ENCODE data around the gene SNRPB.

SNRPB gene

DNA sequence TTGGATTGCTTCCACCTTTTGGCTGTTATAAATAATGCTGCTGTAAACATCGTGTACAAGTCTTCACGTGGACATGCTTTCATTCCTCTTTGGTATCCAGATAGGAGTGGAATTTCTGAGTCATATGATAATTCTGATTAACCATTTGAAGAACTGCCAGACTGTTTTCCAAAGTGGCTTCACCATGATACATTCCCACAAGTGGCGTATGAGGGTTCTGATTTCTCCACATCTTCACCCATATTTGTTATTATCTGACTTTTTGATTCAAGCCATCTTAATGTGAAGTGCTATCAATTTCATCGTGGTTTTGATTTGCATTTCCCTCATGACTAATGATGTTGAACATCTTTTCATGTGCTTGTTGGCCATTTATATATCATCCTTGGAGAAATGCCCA, 2.9 kb upstream of the SNRPB start:
- DNase-seq: no peak

DNA sequence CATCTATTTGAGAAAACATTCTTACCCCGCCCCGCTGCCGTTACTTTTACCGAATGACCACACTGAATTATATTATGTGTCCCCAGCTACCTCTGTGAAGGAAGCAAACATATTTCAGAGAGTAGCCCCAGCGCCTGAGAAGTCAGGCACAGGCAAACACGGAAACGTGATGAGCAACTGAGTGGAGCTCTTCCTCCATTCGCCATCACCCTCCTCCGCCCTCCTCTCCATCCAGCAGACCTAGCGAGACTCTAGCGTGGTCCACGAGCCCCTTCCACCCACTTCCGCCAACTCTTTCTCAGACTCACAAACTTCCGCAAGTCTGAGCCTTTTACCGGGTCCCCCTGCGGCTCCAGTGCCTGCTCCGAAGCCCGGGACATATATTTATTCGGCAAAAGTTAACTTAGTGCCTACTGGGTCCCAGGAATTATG, 582 bp downstream of the SNRPB start:
- DNase-seq: peak; percentile 49 to 61

DNA sequence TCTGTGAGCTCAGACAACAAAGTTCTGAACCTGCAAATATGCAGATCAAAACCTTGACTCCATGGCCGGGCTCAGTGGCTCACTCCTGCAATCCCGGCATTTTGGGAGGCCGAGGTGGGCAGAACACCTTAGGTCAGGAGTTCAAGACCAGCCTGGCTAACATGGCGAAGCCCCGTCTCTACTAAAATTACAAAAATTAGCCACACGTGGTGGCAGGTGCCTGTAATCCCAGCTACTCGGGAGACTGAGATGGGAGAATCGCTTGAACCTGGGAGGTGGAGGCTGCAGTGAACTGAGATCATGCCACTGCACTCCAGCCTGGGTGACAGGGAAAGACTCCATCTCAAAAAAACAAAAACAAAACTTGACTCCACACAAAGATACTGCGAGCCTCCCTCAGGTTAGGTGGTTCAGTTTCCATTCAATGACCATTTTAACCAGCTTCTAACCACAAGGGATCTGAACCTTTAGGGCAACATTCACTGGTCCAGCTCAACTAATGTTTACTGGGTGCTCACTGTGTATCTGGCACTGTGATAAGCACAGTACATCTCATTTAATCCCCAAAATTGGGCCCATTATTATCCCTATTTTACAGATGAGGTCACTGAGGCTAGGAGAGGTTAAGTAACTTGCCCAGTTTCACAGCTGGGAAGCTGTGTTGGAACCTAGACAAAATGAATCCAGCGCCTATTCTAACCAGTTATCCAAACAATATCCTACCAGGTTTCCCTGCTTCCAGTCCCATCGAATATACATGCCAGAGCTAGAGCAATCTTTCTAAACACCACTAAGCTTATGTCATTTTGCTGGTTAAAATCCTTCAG, 1.8 kb downstream of the SNRPB start:
- DNase-seq: no peak

DNA sequence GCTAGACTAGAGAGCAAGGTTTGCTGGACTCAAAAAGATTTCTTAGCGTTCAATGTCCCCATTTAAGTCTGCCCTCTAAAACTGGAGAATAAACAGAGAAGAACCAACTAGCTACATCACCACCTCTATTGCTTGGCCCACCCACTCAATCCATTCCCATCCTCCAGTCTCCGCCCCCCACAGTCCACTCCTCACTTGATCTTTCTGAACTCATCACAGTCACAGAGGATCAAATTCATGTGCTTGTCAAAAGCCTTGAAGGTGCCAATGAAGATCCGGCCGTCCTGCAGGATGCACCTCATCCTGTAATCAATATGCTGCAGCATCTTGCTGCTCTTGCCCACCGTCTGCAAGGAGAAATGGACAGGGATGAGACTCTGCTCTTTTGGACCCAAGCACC, 3.2 kb downstream of the SNRPB start:
- no peak for DNase-seq

DNA sequence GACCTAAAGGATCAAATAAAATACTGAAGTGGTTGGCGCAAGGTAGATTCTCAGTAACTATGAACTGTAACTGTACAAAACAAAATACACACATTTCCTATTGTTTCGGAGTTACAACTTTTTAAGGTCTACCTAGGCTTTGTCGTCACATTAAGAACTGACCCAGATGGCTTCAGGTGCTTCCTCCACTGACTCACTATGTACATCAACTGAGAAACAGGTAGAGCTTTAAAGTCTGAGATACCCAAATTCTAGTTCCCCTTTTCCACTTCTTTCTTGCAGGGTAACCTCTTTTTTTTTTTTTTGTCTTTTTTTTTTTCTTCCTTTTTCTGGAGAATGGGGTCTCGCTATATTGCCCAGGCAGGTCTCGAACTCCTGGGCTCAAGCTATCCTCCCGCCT, 5.5 kb downstream of the SNRPB start:
- no peak for DNase-seq

DNA sequence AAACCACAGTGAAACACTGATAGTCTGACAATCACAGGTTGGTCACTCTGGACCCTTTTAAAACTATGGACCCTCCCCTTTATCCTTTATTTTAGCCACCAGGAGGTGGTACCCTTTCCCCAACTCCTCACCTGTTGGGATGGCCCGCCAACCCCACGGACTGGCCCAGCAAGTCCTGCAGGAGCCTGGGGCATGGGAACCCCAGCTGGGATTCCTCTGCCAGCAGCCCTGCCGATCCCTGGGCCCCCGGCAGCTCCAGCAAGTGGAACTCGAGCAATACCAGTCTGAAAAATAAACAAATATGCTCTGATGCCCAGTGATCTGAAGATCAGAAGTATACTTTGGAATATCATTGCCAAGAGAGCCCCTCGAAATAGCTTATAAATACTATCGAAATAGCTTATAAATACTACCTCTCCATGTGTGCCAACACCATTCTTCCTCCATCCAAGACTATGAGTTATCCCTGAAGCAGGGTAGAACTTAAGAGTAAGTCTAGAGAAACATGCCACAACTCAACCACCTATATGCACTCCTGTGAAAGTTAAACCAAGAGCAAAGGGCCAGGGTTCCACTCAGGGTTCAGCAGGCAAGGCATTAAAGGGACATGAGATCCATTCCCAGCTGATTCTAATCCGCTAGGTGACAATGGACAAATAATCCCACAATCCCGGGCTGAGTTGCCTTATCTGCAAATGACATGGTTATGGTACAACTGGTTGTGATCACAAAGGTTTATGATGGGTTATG, 6.8 kb downstream of the SNRPB start:
- DNase-seq: no peak

DNA sequence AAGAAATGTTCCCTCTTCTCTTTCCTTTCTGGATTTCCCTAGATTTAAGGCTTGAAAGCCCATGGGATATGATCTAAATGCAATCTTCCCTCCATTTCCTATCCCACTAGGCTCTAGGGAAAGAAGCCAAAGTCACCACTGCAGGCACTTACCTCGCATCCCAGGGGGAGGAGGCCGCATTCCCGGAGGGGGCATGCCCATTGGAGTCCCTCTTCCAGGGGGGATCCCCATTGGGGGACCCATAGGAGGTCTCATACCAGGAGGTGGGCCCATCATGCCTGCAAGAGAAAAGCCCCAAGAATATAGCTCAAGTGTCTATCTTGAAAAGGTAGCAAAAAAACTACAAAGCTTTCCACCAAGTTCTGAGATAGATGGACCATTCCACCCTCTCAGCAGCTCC, 8.1 kb downstream of the SNRPB start:
- no peak for DNase-seq

DNA sequence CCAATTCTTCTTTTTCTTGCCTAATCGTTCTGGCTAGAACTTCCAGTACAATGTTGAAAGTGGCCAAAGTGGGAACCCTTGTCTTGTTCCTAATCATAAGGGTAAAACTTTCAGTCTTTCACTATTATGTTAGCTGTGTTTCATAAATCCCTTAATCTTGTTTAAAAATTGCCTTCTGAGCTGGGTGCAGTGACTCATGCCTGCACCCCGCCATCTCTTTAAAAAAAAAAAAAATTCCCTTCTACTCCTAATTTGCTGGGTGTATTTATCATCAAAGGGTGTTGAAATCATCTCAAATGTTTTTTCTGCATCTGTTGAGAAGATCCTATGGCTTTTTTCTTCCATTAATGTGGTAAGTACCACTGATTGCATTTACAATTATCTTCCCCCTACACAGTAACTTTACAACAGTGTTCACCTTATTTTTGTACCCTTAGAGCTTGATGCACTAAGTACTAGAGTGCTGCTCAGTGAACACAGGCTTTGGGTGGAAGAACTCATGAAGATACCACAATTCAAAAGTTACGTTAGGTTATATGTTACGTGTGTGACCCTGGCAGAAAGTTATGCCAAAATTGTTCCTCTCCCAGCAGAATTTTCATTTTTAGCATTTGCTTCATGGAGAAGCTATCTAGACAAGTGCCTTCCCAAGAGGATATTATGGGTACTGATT, 9.7 kb downstream of the SNRPB start:
- DNase-seq: no peak

DNA sequence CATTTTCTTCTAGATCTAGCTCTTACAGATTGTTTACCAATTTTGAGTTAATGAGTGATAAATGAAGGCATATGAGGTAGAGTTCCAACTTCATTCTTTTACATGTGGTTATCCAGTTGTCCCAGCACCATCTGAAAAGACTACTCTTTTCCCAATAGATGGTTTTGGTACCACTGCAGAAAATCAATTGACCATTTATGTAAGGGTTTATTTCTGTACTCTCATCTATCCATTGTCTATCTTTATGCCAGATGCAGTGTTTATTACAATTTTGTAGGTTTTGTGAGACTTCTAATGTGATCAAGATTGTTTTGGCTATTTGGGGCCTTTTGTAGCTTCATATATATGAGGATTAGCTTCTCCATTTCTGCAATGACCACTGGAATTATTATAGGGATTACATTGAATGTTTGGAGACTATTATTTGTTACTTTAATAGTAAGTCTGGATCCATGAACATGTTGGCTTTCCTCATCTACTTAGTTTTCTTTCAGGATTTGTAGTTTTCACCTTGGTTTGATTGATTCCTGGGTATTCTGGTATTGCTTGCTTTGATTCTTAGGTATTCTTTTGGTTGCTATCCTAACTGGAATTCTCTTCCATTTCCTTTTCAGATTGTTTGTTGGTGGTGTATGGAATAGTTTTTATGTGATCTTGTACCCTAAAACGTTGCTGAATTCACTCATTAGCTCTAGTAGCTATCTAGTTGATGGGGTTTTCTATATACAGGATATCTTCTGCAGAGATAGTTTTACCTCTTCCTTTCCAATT, 10.4 kb downstream of the SNRPB start:
- DNase-seq: no peak

DNA sequence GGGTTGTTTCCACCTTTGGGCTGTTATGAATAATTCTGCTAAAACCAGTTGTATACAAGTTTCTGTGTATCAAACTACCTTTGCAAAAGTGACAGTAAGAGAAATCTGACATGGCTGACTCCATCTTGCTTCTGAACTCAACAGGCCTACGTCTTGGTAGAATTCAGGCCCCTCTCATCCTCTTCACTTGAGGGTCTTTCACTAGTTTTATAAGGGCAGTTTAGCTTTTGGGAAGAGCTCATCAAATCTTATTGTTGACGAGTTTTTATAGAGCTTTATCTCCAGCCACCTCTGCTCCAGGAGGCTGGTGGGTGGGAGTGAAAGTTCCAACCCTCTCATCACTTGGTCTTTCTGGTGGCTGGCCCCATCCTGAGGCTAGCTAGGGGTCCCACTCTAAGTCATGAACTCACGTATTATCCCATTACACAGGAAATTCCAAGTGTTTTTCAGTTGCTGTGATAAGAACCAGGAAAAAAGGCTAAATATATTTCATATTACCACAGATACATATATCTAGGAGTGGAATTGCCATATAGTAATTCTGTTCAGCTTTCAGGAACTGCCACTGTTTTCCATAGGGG, 11.6 kb downstream of the SNRPB start:
- DNase-seq: no peak

DNA sequence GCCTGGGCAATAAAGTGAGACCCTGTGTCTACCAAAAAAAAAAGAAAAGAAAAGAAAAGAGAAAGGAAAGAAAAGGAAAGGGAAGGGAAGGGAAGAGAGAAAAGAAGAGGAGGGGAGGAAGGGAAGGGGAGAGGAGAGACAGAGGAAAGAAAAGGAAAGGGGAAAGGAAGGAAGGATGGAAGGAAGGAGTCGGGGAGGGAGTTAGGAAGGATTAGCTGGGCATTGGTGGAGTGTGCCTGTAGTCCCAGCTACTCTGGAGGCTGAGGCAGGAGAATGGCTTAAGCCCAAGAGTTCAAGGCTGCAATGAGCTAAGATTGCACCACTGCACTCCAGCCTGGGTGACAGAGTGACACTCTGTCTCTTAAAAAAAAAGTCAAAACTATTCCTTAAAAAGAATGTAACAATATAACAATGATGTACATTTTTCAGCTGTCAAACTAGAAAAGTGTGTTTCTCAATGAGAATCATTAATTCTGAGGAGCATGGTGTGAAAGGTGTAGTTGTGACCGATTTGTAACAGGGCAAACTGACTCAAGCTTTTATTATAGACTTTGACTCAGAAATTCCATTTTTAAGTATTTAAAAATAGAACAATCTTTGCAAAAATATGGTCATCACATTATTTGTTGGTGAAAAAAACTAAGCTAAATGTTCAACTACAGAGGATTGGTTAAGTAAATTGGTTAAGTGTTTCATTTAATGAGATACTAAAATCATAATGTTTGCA, 14.7 kb downstream of the SNRPB start:
- DNase-seq: no peak

DNA sequence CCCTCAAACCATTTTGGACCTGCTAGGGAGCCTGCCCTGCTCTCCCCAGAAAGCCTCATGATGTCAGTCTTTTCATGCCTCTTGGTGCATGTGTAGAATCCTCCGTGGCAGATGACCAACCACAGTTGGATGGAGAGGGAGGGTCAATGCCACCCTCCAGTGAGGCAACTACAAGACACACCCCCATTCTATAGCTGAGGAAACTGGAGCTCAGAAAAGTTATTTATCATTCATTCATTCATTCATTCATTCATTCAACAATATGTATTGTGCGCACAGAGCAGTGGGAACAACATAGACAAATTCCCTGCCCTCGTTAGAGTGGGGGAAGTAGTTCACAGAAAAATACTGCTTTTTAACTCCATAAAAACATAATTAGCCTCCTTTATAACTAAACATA, 16.8 kb downstream of the SNRPB start:
- DNase-seq: no peak

DNA sequence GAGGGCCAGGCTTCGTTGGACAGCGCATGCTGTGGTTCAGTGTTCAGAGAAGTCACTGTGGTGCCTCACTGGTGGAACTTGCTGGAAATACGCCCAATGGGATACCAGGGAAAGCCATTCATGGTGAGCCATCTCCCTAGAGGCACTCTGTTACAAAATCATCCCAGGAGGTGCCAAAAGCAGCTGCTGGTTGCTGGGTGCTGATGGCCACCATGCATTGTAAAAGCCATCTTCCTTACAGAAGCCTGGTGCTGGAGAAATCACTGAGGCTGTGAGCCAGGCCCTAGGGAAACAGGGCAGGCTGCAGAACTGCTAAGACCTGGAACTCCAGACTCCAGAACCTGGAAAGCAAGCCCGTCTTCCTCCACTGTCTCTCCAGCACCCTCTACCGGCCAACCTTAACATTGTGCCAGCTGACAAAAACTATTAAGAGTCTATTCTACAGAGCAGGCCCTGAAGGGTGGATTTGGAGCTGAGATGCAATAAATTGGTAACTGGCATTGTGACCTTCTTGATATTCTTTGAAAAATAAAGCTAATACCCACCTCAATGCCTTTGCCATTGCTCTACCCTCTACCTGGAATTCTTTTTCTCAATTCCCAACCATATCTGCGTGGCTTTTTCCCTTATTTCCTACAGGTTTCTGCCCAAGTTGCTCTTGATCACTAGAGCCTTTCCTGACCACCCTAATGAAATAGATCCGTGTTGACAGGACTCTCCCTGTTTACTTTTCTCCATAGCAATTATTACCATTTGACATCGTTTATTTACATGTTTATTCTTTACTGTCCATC, 18.5 kb downstream of the SNRPB start:
- DNase-seq: peak; percentile 58 to 60

DNA sequence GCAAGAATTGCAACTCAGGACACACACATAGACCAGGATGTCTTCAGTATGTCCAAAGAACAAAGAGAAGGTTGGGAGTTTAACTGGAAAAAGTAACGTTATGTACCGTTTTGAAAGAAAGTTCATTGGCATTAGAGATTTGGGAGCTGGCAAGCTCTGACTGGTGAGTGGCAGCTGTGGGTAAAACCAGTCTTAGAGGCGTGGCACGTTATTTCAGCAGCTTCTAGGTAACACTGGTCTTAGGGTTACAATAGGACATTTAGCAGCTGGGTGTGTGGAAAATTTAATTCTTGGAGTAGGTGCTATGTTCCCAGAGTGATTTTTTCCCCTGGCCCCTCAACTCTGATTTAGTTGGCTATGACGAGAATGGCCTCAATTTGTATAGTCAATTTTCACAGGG, 19.2 kb downstream of the SNRPB start:
- DNase-seq: no peak

DNA sequence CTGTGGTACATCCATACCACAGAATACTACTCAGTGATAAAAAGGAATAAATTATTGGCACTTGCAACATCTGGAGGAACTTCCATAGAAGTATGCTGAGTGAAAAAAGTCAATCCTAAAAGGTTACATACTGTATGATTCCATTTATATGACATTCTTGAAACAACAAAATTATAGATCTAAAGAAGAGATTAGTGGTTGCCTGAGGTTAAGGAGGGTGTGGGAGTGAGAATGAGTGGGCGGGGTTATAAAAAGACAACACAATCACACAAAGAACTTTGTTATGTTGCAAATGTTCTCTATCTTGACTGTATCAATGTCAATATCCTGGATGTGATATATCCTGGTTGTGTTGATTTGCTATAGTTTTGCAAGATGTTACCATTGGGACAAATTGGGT, 21.2 kb downstream of the SNRPB start:
- peak in 1 of 2 experiments; percentile 11 for DNase-seq

DNA sequence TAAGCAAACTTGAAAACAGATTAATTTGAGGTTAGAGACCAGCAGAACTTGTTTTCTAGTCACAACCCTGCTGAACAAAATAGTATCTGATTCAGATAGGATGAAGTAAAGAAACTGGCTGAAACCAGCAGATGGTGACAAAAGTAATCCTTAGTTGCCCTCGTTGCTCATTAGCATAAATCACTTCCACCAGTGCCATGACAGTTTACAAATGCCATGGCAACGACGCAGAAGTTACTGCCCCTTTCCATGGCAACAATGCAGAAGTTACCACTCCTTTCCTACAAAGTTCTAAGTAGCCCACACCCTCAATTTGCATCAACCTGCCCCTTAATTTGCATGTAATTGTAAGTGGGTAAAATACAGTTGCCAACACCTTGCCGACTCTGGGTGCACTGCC, 23.7 kb downstream of the SNRPB start:
- DNase-seq: no peak

DNA sequence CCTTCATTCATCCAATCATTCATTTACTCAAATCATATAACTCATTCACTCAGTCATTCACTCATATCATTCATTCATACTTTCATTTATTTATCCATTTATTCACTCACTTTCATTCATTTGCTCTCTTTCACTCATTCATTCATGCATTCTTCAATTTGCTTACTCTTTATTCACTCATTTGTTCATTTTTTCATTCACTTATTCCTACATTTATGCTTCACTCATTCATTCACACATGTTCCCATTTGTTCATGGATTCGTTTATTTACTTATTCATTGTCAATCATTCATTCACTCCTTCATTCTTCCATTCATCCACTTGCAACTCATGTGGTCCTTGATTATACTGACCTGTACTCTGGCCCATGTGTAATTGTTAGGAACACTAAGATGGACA, 39.4 kb downstream of the SNRPB start:
- no peak for DNase-seq

DNA sequence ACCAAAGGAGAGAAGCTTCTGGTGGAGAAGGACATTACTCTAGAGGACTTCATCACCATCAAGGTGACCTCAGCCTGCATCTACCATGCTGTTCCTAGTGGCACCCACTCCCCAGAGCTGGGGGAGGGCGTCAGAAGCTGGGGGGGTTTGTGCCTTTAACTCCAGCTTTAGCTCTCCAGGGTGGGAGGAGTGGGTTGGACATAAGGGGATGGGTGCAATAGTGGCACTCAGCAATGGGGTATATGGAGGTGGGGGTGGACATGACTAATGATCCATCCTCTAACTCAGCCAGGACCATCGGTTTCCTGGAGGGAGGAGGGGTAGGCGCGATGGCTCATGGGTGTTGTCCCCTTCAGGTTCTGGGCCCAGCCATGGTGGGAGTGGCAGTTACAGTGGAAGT, 40.1 kb downstream of the SNRPB start:
- no peak for DNase-seq

DNA sequence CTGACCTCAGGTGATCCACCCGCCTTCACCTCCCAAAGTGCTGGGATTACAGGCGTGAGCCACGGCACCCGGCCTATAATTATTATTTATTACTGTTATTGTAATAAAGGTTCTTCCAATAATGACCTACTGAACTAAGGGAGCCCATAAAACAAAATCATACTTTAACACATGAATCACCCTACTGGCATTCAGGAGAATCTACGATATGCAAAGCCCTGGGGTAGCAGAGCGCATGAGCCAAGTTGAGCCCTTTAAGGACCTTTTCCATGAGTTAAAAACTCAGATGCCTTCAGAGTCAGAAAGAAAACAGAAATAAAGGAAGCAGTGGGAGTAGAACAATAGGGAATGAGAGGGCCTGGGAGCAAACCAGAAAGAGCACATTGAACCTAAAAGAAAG, 41.5 kb downstream of the SNRPB start:
- no peak for DNase-seq

DNA sequence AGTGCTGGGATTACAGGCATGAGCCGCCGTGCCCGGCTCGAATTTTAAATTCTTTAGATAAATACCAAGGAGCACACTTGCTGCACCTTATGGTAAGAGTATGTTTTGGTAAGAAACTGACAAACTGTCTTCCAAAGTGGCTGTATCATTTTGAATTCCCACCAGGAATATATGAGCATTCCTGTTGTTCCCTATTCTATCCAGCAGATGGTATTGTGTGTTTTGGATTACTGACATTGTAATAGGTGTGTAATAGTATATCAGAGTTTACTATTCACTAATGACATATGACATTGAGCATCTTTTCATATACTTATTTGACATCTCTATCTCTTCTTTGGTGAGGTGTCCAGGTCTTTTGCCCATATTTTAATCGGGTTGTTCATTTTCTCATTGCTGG, 49.3 kb downstream of the SNRPB start:
- no peak for DNase-seq

DNA sequence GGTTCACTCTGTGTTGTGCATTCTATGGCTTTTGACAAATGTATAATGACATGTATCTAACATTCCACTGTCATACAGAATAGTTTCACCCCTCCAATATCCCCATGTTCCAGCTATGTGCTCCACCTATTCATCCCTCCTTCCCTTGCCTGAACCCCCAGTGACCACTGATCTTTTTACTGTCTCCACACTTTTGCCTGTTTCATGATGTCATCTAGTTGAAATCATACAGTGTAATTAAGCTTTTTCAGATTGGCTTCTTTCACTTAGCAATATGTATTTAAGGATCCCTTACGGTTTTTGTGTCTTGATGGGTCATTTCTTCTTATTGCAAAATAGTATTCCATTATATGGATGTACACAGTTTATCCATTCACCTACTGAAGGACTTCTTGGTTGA, 50.1 kb downstream of the SNRPB start:
- DNase-seq: no peak
